Measurements from ENCODE around the gene PAQR3. TPM values are rescaled to one million over a fixed set of nuclear protein-coding genes. Genes with fewer than 3 reads are reported as not detected.

PAQR3 gene
- total RNA-seq, 1 donor from 2014 or later, result 53.2 TPM

DNA sequence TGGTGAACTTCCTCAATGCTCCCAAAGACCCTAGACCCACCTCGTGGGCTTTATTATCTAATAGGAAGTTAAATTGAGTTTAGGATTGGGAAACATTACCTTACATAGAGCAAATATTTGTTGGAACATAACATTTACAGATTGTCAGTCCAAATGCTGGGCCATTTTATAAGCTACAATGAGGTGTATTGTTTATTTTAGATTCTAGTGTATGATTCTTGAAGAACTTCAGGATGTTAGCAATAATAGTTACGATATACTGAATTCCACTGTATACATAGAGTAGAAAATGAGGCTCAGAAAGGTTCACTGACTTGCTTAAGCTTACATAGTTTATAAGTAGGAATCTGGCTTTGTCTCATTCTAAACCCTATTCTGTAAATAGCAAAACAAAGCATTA lies 37.4 kb downstream of the PAQR3 start:
- no peak overlapping the region for H3K4me3 Mint-ChIP-seq (ENCODE audit: unreplicated experiment)
- no peak for DNase-seq
- H3K9me3 Mint-ChIP-seq (ENCODE audit: unreplicated experiment), result no peaks in the 10 kb centered on the region
- TF ChIP-seq, protein P1, sequence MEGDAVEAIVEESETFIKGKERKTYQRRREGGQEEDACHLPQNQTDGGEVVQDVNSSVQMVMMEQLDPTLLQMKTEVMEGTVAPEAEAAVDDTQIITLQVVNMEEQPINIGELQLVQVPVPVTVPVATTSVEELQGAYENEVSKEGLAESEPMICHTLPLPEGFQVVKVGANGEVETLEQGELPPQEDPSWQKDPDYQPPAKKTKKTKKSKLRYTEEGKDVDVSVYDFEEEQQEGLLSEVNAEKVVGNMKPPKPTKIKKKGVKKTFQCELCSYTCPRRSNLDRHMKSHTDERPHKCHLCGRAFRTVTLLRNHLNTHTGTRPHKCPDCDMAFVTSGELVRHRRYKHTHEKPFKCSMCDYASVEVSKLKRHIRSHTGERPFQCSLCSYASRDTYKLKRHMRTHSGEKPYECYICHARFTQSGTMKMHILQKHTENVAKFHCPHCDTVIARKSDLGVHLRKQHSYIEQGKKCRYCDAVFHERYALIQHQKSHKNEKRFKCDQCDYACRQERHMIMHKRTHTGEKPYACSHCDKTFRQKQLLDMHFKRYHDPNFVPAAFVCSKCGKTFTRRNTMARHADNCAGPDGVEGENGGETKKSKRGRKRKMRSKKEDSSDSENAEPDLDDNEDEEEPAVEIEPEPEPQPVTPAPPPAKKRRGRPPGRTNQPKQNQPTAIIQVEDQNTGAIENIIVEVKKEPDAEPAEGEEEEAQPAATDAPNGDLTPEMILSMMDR (IDR thresholded peaks at IDR 0.05; ENCODE audit: partially characterized antibody, unreplicated experiment), result no peak
- no peaks in the 10 kb centered on the region for H3K36me3 Mint-ChIP-seq (ENCODE audit: unreplicated experiment)
- H3K4me1 Mint-ChIP-seq (ENCODE audit: low read depth, unreplicated experiment), result no peaks in the 10 kb centered on the region
- H3K27me3 Mint-ChIP-seq (ENCODE audit: unreplicated experiment), result no peaks in the 10 kb centered on the region
- H3K27ac Mint-ChIP-seq (ENCODE audit: unreplicated experiment), result no peak overlapping the region

DNA sequence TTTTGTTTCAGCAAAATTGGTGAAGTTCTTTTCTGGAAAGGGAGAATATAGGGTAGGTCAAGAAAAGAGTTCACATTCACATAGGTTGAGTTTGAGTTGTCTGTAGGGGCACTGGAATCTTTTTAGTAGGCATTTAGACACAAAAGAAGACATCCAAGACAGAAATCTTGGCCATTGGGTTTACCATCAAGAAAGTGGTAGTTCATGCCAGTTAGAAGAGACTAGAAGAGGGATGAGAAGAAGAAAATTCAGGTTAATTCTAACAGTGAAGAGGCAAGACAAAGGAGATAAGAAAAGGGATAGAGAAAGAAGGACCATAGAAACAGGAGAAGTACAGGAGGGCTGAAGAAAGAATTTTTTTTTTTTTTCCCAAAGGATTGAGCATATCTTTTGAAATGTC lies 39.9 kb downstream of the PAQR3 start:
- H3K4me1 Mint-ChIP-seq (ENCODE audit: low read depth, unreplicated experiment), result no peaks in the 10 kb centered on the region
- no peak overlapping the region for H3K4me3 Mint-ChIP-seq (ENCODE audit: unreplicated experiment)
- no peaks in the 10 kb centered on the region for H3K27me3 Mint-ChIP-seq (ENCODE audit: unreplicated experiment)
- H3K27ac Mint-ChIP-seq (ENCODE audit: unreplicated experiment), result no peak overlapping the region
- H3K9me3 Mint-ChIP-seq (ENCODE audit: unreplicated experiment), result no peaks in the 10 kb centered on the region
- DNase-seq, result no peak
- TF ChIP-seq, protein P1 (IDR thresholded peaks at IDR 0.05; ENCODE audit: partially characterized antibody, unreplicated experiment), result no peak
- H3K36me3 Mint-ChIP-seq (ENCODE audit: unreplicated experiment), result no peaks in the 10 kb centered on the region

DNA sequence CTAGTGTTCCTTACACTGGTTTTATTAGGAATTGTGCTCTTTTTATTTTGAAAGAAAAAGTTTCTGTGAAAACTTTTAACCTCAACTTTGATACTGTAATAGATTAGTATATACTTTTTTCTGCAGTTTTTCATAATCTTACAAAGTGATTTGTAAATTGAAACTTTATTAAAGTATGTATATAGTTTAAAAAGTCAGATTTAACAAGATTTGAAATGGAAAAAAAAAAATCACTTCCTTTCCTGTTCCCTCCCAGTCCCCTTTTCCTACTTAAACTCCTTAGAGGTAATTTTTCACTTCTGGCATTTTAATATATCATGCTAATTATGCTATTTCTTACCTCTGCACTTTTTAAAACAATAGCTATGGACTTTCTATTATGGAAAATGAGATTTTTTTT lies 49.3 kb downstream of the PAQR3 start:
- TF ChIP-seq, protein P1 (IDR thresholded peaks at IDR 0.05; ENCODE audit: partially characterized antibody, unreplicated experiment), result no peak
- Mint-ChIP-seq H3K36me3 (ENCODE audit: unreplicated experiment) (no peaks in the 10 kb centered on the region), H3K9me3 (ENCODE audit: unreplicated experiment) (no peaks in the 10 kb centered on the region), H3K4me3 (ENCODE audit: unreplicated experiment) (no peak overlapping the region), H3K27me3 (ENCODE audit: unreplicated experiment) (no peaks in the 10 kb centered on the region), H3K27ac (ENCODE audit: unreplicated experiment) (no peak overlapping the region), H3K4me1 (ENCODE audit: low read depth, unreplicated experiment) (no peaks in the 10 kb centered on the region)
- DNase-seq, result no peak

DNA sequence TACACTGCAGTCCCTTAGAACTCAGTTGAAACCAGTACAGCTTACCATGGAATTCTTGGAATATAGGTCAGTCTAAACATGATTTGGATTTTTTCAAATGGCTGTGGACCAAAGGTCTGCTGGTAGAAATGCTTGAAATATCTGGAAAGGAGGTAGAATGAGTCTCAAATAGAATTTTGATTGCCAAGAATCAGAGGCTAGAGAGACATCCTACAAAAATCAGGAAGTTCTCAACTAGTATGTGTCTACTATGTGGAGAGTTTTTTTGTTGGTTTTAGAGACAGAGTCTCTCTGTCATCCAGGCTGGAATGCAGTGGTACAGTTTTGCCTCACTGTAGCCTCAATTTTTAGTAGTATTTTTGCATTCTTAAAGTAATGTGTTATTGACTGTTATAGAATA lies 53.6 kb downstream of the PAQR3 start:
- DNase-seq, result no peak
- Mint-ChIP-seq H3K4me1 (ENCODE audit: low read depth, unreplicated experiment) (no peaks in the 10 kb centered on the region), H3K27ac (ENCODE audit: unreplicated experiment) (no peak overlapping the region), H3K9me3 (ENCODE audit: unreplicated experiment) (no peaks in the 10 kb centered on the region), H3K36me3 (ENCODE audit: unreplicated experiment) (no peaks in the 10 kb centered on the region), H3K27me3 (ENCODE audit: unreplicated experiment) (no peaks in the 10 kb centered on the region), H3K4me3 (ENCODE audit: unreplicated experiment) (no peak overlapping the region)
- TF ChIP-seq, protein P1 (IDR thresholded peaks at IDR 0.05; ENCODE audit: partially characterized antibody, unreplicated experiment), result no peak

DNA sequence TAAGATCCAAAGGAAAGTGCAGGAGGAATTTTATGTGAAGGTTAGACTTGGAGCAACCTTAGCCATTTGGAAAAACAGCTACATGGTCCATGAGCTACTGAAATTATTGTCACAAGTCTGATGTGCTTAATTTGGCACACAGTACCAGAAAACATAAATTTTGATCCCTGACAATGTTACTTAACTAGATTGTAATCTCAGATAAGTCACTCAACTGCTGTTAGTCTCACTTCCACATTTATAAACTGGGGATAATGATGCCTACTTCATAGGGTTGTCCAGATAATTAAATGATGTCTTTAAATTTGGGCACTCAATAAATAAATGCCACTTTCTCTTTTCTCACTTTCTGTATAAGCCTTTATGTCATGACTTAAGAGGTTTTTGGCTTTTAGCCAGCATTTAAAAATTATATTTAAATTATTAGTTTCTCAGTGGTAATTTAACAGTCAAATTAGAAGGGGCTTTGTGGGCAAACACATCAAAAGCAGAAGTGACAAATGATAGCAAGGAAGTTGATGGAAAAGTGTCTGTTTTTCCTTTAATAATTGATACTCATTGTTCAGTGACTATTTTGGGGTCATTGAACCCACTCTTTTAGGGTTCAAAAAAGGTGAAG lies 58.3 kb downstream of the PAQR3 start:
- Mint-ChIP-seq H3K9me3 (ENCODE audit: unreplicated experiment) (no peaks in the 10 kb centered on the region), H3K27ac (ENCODE audit: unreplicated experiment) (no peak overlapping the region), H3K4me3 (ENCODE audit: unreplicated experiment) (no peak overlapping the region), H3K36me3 (ENCODE audit: unreplicated experiment) (no peaks in the 10 kb centered on the region), H3K27me3 (ENCODE audit: unreplicated experiment) (no peaks in the 10 kb centered on the region), H3K4me1 (ENCODE audit: low read depth, unreplicated experiment) (no peaks in the 10 kb centered on the region)
- DNase-seq, result no peak
- TF ChIP-seq, protein P1 (IDR thresholded peaks at IDR 0.05; ENCODE audit: partially characterized antibody, unreplicated experiment), result no peak

All from glutamatergic neuron (in vitro differentiated cells).